22Rv1 (cell line): ENCODE measurements around the gene LIMCH1.

ENCODE experiments used
- CTCF ChIP-seq: fragments of 450-650 bp; IDR thresholded peaks from 2 replicates; pipeline ENCODE4 v1.5.1; 2017; ENCODE audit warnings: mild to moderate bottlenecking
- ZFX ChIP-seq: fragments of 450-650 bp; IDR thresholded peaks from 2 replicates; pipeline ENCODE4 v1.6.1; 2017; ENCODE audit warnings: antibody characterized with exemption, borderline replicate concordance

- no peak for TF ChIP-seq CTCF
- no peak for TF ChIP-seq ZFX
These were observed 34.6 kb downstream of the LIMCH1 start for GRCh38 chr4:41572516-41572915.
